Measurements from ENCODE around the gene SETMAR.

DNA sequence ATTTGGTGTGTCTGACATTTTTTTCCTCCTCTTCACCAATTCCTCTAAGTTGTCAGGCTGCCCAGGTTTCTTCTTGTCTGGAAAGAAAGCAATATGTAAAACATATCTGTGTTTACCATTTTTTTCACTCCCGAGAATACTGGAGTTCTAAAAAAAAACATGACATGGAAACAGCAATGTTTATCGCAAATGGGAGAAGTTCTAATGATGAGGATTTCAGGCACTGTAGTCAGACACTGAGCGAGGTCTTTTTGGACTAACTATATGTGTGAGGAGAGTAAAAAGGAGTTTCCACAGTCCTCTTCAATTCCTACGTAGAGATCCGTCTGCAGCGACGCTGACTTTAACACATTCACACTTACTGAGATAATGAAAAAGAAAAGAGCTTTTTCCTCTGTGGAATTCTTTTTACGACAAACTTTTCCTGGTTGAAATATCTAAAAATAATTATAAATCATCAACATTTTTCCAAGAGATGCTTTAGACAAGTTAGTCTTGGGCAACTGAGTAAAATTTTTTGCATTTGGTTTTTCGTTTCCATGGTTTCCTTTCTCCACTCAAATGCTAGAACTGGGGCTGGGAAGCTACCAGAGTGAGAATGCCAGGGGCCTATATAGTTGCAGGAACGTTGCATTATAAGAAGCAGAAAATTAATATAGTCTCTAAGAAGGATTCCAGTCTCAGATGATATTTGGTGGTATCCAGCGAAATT lies 8.4 kb upstream of the SETMAR start:
- TF ChIP-seq, protein P1, sequence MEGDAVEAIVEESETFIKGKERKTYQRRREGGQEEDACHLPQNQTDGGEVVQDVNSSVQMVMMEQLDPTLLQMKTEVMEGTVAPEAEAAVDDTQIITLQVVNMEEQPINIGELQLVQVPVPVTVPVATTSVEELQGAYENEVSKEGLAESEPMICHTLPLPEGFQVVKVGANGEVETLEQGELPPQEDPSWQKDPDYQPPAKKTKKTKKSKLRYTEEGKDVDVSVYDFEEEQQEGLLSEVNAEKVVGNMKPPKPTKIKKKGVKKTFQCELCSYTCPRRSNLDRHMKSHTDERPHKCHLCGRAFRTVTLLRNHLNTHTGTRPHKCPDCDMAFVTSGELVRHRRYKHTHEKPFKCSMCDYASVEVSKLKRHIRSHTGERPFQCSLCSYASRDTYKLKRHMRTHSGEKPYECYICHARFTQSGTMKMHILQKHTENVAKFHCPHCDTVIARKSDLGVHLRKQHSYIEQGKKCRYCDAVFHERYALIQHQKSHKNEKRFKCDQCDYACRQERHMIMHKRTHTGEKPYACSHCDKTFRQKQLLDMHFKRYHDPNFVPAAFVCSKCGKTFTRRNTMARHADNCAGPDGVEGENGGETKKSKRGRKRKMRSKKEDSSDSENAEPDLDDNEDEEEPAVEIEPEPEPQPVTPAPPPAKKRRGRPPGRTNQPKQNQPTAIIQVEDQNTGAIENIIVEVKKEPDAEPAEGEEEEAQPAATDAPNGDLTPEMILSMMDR (IDR thresholded peaks at IDR 0.05): no peak
- no peak for TF ChIP-seq EZH2phosphoT487 (IDR thresholded peaks at IDR 0.05)
- no peak for TF ChIP-seq EZH2 (IDR thresholded peaks at IDR 0.05)
